Measurements from ENCODE around the gene NPLOC4. TPM values are rescaled to one million over a fixed set of nuclear protein-coding genes. Genes with fewer than 3 reads are reported as not detected.

The NPLOC4 gene
- total and polyA plus RNA-seq, 2 donors from 2014 or later: 41.5 to 86.4 TPM

DNA sequence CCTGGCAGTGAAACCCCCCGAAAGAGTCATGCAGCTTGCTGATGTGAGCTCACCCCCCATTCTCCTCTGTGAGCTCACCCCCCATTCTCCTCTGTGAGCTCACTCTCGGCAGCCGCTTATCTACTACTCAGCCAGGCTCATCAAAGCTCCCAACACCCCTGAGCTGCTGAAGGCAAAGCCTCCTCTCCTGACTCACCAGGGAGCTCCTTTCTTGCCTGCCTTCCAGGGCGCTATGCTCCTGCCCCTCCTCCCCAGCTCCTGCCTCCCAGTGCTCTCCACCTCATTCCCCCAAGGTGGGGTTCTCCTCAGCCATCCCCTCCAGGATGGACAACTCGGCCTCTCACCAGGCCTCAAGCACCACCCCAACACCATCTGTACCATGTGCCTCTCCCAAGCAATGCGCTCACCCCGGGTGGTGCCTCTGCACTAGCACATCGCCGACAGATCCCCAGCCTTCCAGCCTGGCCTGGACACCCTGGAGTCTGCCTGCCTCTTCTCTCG lies 57.0 kb downstream of the NPLOC4 start:
- intact Hi-C loops (cut with DNase I): no loop called here
- Histone ChIP-seq H3K9ac (ENCODE audit: low read length in 3 of 3) (no peak overlapping the region), H3K4me1 (ENCODE audit: control insufficient read depth in 2 of 3, insufficient read depth in 2 of 3, low read depth in 1 of 3, low read length in 3 of 3) (peaks cover 0 to 4% (median 0%) of the 10 kb centered on the region in 3 donors), H3K27ac (ENCODE audit: low read depth in 2 of 2, low read length in 2 of 2) (no peak overlapping the region), H3K9me3 (ENCODE audit: control insufficient read depth in 2 of 3, insufficient read depth in 1 of 3, low read length in 3 of 3) (no peaks in the 10 kb centered on the region), H3K36me3 (ENCODE audit: control insufficient read depth in 2 of 3, insufficient read depth in 3 of 3, low read length in 3 of 3) (peaks cover 3 to 35% (median 27%) of the 10 kb centered on the region in 3 donors), H3K27me3 (ENCODE audit: control insufficient read depth, insufficient read depth, low read length) (no peaks in the 10 kb centered on the region), H3K4me3 (ENCODE audit: low read length in 3 of 3) (no peak overlapping the region)
- DNase-seq (peak in 1 of 5 donors; percentile 45), FAIRE-seq (no peak)
- TF ChIP-seq, protein P1, sequence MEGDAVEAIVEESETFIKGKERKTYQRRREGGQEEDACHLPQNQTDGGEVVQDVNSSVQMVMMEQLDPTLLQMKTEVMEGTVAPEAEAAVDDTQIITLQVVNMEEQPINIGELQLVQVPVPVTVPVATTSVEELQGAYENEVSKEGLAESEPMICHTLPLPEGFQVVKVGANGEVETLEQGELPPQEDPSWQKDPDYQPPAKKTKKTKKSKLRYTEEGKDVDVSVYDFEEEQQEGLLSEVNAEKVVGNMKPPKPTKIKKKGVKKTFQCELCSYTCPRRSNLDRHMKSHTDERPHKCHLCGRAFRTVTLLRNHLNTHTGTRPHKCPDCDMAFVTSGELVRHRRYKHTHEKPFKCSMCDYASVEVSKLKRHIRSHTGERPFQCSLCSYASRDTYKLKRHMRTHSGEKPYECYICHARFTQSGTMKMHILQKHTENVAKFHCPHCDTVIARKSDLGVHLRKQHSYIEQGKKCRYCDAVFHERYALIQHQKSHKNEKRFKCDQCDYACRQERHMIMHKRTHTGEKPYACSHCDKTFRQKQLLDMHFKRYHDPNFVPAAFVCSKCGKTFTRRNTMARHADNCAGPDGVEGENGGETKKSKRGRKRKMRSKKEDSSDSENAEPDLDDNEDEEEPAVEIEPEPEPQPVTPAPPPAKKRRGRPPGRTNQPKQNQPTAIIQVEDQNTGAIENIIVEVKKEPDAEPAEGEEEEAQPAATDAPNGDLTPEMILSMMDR (IDR thresholded peaks at IDR 0.05; ENCODE audit: borderline replicate concordance, extremely low read depth, insufficient read depth): no peak

DNA sequence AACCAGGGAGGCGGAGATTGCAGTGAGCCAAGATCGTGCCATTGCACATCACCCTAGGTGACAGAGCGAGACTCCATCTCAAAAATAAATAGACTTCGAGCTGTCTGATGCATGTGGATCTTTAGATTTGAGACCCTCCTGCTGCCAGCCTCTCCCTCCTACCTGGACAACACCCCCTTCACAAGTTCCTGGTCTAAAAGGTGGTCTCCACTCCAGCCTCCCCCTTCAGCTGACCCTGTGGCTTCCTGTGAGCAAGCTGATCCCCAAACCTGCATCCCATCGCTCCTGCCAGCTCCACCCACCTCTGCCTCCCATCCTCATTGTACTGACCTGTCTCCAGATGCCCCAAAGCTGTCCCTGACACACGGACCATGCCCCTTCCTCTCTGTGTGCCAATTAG lies 57.6 kb downstream of the NPLOC4 start:
- FAIRE-seq (no peak), DNase-seq (peak in 1 of 5 donors; percentile 38)
- intact Hi-C loops (cut with DNase I): no loop called here
- Histone ChIP-seq H3K9ac (ENCODE audit: low read length in 3 of 3) (no peak overlapping the region), H3K36me3 (ENCODE audit: control insufficient read depth in 2 of 3, insufficient read depth in 3 of 3, low read length in 3 of 3) (peaks cover 3 to 35% (median 27%) of the 10 kb centered on the region in 3 donors), H3K4me1 (ENCODE audit: control insufficient read depth in 2 of 3, insufficient read depth in 2 of 3, low read depth in 1 of 3, low read length in 3 of 3) (peaks cover 0 to 6% (median 0%) of the 10 kb centered on the region in 3 donors), H3K27me3 (ENCODE audit: control insufficient read depth, insufficient read depth, low read length) (no peaks in the 10 kb centered on the region), H3K4me3 (ENCODE audit: low read length in 3 of 3) (no peak overlapping the region), H3K9me3 (ENCODE audit: control insufficient read depth in 2 of 3, insufficient read depth in 1 of 3, low read length in 3 of 3) (no peaks in the 10 kb centered on the region), H3K27ac (ENCODE audit: low read depth in 2 of 2, low read length in 2 of 2) (no peak overlapping the region)
- TF ChIP-seq, protein P1 (IDR thresholded peaks at IDR 0.05; ENCODE audit: borderline replicate concordance, extremely low read depth, insufficient read depth): no peak

DNA sequence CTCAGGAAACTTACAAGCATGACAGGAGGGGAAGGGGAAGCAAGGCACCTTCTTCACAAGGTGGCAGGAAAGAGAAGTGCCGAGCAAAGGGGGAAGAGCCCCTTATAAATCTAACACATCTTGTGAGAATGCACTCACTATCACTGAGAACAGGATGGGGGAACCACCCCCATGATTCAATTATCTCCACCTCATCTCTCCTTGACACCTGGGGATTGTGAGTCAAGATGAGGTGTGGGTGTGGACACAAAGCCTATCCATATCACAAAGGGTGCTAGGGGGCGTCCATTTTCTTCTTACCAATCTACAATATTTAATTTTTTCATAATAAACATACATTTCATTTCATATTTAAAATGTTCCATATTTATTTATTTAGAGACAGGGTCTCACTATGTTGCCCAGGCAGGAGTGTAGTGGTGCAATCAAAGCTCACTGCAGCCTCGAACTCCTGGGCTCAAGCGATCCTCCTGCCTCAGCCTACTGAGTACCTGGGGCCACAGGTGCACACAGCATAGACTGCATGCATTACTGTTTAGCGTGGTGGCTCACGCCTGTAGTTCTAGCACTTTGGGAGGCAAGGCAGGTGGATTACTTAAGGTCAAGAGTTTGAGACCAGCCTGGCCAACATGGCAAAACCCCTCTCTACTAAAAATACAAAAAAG lies 58.2 kb downstream of the NPLOC4 start:
- TF ChIP-seq, protein P1 (IDR thresholded peaks at IDR 0.05; ENCODE audit: borderline replicate concordance, extremely low read depth, insufficient read depth): no peak
- Histone ChIP-seq H3K27ac (ENCODE audit: low read depth in 2 of 2, low read length in 2 of 2) (no peak overlapping the region), H3K4me1 (ENCODE audit: control insufficient read depth in 2 of 3, insufficient read depth in 2 of 3, low read depth in 1 of 3, low read length in 3 of 3) (peaks cover 0 to 7% (median 0%) of the 10 kb centered on the region in 3 donors), H3K27me3 (ENCODE audit: control insufficient read depth, insufficient read depth, low read length) (no peaks in the 10 kb centered on the region), H3K4me3 (ENCODE audit: low read length in 3 of 3) (no peak overlapping the region), H3K9me3 (ENCODE audit: control insufficient read depth in 2 of 3, insufficient read depth in 1 of 3, low read length in 3 of 3) (no peaks in the 10 kb centered on the region), H3K36me3 (ENCODE audit: control insufficient read depth in 2 of 3, insufficient read depth in 3 of 3, low read length in 3 of 3) (peaks cover 3 to 35% (median 26%) of the 10 kb centered on the region in 3 donors), H3K9ac (ENCODE audit: low read length in 3 of 3) (no peak overlapping the region)
- DNase-seq: no peak
- no peak for FAIRE-seq
- intact Hi-C loops (cut with DNase I): no loop called here
